BJ (cell line): ENCODE data around the gene CTNNA2. TPM values are rescaled to one million over a fixed set of nuclear protein-coding genes. Genes with fewer than 3 reads are reported as not detected.

ENCODE experiments used
- CTCF ChIA-PET: fragments of 350-600 bp; formaldehyde crosslinking; extraction: SDS; loops from one replicate; lab custom pipeline; 2021; ENCODE audit warnings: antibody characterized with exemption, inconsistent platforms; lab: Yijun Ruan, JAX
- POLR2A ChIA-PET: fragments of 300-600 bp; sonication (Branson Sonifier 250); formaldehyde crosslinking; extraction: SDS; loops from one replicate; lab custom pipeline; 2021; ENCODE audit warnings: antibody characterized with exemption; lab: Charles Lee
- DNase-seq: peaks from one replicate; pipeline ENCODE4 v3.0.0-alpha.2; 2011; ENCODE audit warnings: low read depth
- H3K27me3 ChIP-seq: 2 replicates; pipeline ENCODE4 v1.6.0; 2011; ENCODE audit warnings: low read length; ENCODE audit not compliant: control insufficient read depth, insufficient read depth
- H3K36me3 ChIP-seq: 2 replicates; pipeline ENCODE4 v1.5.1; 2011; ENCODE audit warnings: low read length; ENCODE audit not compliant: control insufficient read depth, insufficient read depth
- H3K4me3 ChIP-seq: 2 replicates; pipeline ENCODE4 v1.5.1; 2011; ENCODE audit warnings: low read depth, mild to moderate bottlenecking, control low read depth, low read length
- polyA plus RNA-seq: library from polyadenylated mRNA; depleted of rRNA; stranded (reverse); fragments of >200 nt; gene quantifications from 2 replicates; pipeline ENCODE4 v1.2.3, GENCODE V29; 2011
- TF ChIP-seq, protein P1 (sequence below): IDR thresholded peaks from 2 replicates; pipeline ENCODE4 v1.5.1; 2011; ENCODE audit warnings: low read depth, mild to moderate bottlenecking, control low read depth, inconsistent platforms, low read length, moderate library complexity; ENCODE audit not compliant: insufficient read depth

The CTNNA2 gene
- polyA plus RNA-seq, 1 experiment: not detected

DNA sequence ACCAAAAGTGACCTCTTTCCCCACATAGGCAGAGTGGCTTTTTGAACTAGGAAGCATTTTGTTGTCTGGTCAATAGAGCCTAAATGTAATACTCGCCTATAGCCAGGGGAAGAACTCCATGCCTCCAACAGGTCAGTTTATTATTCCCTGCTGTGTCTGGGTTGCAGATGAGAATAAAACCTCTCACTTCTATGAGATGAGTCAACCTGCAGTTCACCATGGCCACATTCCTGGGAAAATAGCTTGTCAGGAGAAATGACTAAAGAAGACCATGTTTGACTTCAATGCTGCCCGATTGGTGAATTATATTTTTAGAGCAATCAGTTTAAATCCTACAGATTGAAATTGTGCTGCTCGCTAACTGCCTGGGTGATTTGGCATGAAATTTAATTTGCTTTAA is 838.4 kb downstream of the CTNNA2 start:
- DNase-seq: no peak
- TF ChIP-seq, protein P1, sequence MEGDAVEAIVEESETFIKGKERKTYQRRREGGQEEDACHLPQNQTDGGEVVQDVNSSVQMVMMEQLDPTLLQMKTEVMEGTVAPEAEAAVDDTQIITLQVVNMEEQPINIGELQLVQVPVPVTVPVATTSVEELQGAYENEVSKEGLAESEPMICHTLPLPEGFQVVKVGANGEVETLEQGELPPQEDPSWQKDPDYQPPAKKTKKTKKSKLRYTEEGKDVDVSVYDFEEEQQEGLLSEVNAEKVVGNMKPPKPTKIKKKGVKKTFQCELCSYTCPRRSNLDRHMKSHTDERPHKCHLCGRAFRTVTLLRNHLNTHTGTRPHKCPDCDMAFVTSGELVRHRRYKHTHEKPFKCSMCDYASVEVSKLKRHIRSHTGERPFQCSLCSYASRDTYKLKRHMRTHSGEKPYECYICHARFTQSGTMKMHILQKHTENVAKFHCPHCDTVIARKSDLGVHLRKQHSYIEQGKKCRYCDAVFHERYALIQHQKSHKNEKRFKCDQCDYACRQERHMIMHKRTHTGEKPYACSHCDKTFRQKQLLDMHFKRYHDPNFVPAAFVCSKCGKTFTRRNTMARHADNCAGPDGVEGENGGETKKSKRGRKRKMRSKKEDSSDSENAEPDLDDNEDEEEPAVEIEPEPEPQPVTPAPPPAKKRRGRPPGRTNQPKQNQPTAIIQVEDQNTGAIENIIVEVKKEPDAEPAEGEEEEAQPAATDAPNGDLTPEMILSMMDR: no peak
- ChIA-PET POLR2A (no interaction called here), CTCF (no interaction called here)
- Histone ChIP-seq H3K36me3 (no peaks in the 10 kb centered on the region), H3K27me3 (no peaks in the 10 kb centered on the region), H3K4me3 (no peak overlapping the region)

DNA sequence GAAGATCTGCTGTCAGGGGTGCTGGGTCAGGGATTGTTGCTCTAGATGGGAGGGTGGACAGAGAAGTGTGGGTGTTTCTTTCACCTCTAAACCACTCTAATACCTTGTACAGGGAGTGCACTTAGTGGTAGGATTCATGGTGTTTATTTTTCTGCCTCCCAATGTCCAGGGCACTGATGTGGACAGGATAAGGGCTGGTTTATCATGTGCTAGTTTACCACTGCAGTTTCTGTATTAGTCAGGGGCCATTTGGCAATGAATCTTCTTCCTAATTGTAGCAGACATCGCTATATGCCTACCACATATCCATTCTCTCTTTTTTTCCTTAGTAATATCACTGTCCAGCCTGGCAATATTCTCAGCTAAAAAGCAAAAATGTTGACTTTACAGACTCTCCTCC is 842.0 kb downstream of the CTNNA2 start:
- no peaks in the 10 kb centered on the region for H3K27me3 ChIP-seq
- H3K4me3 ChIP-seq: no peak overlapping the region
- TF ChIP-seq, protein P1: no peak
- H3K36me3 ChIP-seq: no peaks in the 10 kb centered on the region
- ChIA-PET POLR2A (no interaction called here), CTCF (no interaction called here)
- no peak for DNase-seq

DNA sequence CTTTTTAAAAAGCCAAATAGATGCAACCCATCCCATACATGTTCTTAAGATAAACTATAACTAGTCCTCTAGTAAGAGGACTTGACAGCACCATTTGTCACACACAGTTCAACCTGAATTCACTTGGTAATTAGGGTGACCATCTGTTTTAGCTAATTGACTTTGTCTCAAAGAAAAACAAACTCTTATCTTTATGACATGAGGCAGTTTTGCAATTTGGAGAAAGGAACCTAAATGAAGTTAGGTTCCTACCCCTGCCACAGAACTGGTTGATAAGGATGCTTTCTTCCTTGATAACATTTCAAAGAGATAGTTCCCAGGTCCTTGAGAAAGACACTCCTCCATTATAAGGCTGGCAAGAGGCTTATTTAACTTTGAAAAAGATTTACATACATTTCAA is 849.1 kb downstream of the CTNNA2 start:
- POLR2A ChIA-PET: no interaction called here
- TF ChIP-seq, protein P1: no peak

DNA sequence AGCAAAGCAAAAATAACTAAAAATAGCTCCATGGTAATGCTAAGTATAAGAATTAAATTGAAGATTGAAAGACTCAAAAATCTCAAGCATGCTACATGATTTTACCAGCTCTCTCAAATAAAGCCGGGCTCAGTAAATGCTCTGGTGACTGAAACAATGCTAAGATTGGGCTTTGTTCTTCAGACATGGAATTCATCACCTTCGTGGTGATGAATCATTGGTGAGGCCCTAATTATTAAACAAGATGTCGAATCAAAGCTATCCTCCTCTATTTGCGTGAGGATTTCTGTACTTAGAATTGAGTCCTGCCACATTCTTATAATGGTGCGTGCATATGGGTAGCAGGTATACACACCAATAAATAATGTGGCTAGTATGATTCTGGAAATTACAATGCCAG is 850.5 kb downstream of the CTNNA2 start:
- Histone ChIP-seq H3K4me3 (no peak overlapping the region), H3K36me3 (no peaks in the 10 kb centered on the region), H3K27me3 (no peaks in the 10 kb centered on the region)
- TF ChIP-seq, protein P1: no peak
- POLR2A ChIA-PET: no interaction called here
- no peak for DNase-seq
- CTCF ChIA-PET: no interaction called here

More for the DNA sequence above, 849.1 kb downstream of the CTNNA2 start:
- Histone ChIP-seq H3K36me3 (no peaks in the 10 kb centered on the region), H3K4me3 (no peak overlapping the region), H3K27me3 (no peaks in the 10 kb centered on the region)
- CTCF ChIA-PET: no interaction called here
- no peak for DNase-seq

DNA sequence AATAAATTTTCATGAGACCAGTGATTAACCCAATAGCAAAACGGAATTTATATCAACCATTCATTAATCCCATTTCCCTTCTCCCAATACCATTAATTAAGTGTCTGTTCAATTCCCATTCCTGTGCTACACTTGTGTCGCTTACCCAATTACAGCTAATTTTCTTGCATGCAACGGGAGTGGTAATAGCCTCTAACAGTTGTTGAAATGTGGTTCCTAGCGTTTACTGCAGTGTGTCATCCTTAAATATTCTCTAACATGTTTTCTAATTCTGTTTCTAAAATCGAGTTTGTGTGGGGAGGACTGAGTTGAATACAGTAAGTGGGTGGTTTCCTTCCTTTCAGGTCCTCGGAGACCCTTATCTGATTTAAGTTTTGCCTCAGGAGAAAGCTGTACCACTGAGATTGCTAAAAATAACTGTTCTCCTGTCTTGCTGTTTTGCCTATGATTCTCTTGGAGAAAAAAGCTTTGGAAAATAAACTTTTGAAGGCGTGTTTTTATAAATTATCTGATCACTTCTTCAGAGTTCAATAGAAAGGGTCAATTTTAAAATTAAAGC is 851.0 kb downstream of the CTNNA2 start:
- no peak overlapping the region for H3K4me3 ChIP-seq
- H3K36me3 ChIP-seq: no peaks in the 10 kb centered on the region
- DNase-seq: no peak
- CTCF ChIA-PET: no interaction called here
- TF ChIP-seq, protein P1: no peak
- H3K27me3 ChIP-seq: no peaks in the 10 kb centered on the region
- POLR2A ChIA-PET: no interaction called here
